ENCODE results near the gene SESTD1. TPM values are rescaled to one million over a fixed set of nuclear protein-coding genes. Genes with fewer than 3 reads are reported as not detected.

SESTD1 gene
- total RNA-seq, 1 experiment from 2014 or later, result 26.9 TPM

GRCh38 chr2:179165356-179166000, 99.2 kb downstream of the SESTD1 start:
- CTCF ChIA-PET, result no interaction called here
- BruUV-seq (replicated peaks), result no TSS peak
- no peaks in the 10 kb centered on the region for H3K9me3 ChIP-seq (ENCODE audit: low read depth, low read length, poor library complexity, severe bottlenecking)

GRCh38 chr2:179141206-179141605, 123.4 kb downstream of the SESTD1 start:
- no peaks in the 10 kb centered on the region for H3K4me1 ChIP-seq (ENCODE audit: insufficient read depth, low read length, poor library complexity, severe bottlenecking)
- H3K4me3 ChIP-seq (ENCODE audit: low read depth, low read length, poor library complexity, severe bottlenecking), result no peak overlapping the region
- H3K27ac ChIP-seq (ENCODE audit: low read depth, low read length, poor library complexity, severe bottlenecking), result no peak overlapping the region
- CTCF ChIA-PET, result no interaction called here
- TF ChIP-seq EZH2 (IDR thresholded peaks at IDR 0.05; ENCODE audit: borderline replicate concordance, low read depth, low read length, poor library complexity, severe bottlenecking), result no peak
- TF ChIP-seq, protein P1, sequence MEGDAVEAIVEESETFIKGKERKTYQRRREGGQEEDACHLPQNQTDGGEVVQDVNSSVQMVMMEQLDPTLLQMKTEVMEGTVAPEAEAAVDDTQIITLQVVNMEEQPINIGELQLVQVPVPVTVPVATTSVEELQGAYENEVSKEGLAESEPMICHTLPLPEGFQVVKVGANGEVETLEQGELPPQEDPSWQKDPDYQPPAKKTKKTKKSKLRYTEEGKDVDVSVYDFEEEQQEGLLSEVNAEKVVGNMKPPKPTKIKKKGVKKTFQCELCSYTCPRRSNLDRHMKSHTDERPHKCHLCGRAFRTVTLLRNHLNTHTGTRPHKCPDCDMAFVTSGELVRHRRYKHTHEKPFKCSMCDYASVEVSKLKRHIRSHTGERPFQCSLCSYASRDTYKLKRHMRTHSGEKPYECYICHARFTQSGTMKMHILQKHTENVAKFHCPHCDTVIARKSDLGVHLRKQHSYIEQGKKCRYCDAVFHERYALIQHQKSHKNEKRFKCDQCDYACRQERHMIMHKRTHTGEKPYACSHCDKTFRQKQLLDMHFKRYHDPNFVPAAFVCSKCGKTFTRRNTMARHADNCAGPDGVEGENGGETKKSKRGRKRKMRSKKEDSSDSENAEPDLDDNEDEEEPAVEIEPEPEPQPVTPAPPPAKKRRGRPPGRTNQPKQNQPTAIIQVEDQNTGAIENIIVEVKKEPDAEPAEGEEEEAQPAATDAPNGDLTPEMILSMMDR (conservative IDR thresholded peaks at IDR 0.05; ENCODE audit: low read depth, low read length), result no peak
- intact Hi-C loops (cut with micrococcal nuclease; ENCODE audit: unreplicated experiment), result no loop called here
- H3K36me3 ChIP-seq (ENCODE audit: insufficient read depth, low read length, poor library complexity, severe bottlenecking), result no peaks in the 10 kb centered on the region
- H3K9me3 ChIP-seq (ENCODE audit: low read depth, low read length, poor library complexity, severe bottlenecking), result no peaks in the 10 kb centered on the region
- no peaks in the 10 kb centered on the region for H3K27me3 ChIP-seq (replicated peaks; ENCODE audit: insufficient read depth, low read depth, low read length, poor library complexity)
- DNase-seq (ENCODE audit: low spot score), result no peak
- no TSS peak for BruUV-seq (replicated peaks)
- POLR2A ChIA-PET (ENCODE audit: low non-redundant PET), result no interaction called here

More at GRCh38 chr2:179165356-179166000, 99.2 kb downstream of the SESTD1 start:
- POLR2A ChIA-PET (ENCODE audit: low non-redundant PET), result no interaction called here
- no peaks in the 10 kb centered on the region for H3K27me3 ChIP-seq (replicated peaks; ENCODE audit: insufficient read depth, low read depth, low read length, poor library complexity)
- H3K4me1 ChIP-seq (ENCODE audit: insufficient read depth, low read length, poor library complexity, severe bottlenecking), result no peaks in the 10 kb centered on the region
- H3K36me3 ChIP-seq (ENCODE audit: insufficient read depth, low read length, poor library complexity, severe bottlenecking), result no peaks in the 10 kb centered on the region
- no peak overlapping the region for H3K4me3 ChIP-seq (ENCODE audit: low read depth, low read length, poor library complexity, severe bottlenecking)
- intact Hi-C loops (cut with micrococcal nuclease; ENCODE audit: unreplicated experiment), result no loop called here
- DNase-seq (ENCODE audit: low spot score), result no peak
- TF ChIP-seq, protein P1 (conservative IDR thresholded peaks at IDR 0.05; ENCODE audit: low read depth, low read length), result no peak
- no peak for TF ChIP-seq EZH2 (IDR thresholded peaks at IDR 0.05; ENCODE audit: borderline replicate concordance, low read depth, low read length, poor library complexity, severe bottlenecking)
- H3K27ac ChIP-seq (ENCODE audit: low read depth, low read length, poor library complexity, severe bottlenecking), result no peak overlapping the region

GRCh38 chr2:179140571-179140970, 124.1 kb downstream of the SESTD1 start:
- H3K36me3 ChIP-seq (ENCODE audit: insufficient read depth, low read length, poor library complexity, severe bottlenecking), result no peaks in the 10 kb centered on the region
- POLR2A ChIA-PET (ENCODE audit: low non-redundant PET), result no interaction called here
- H3K4me1 ChIP-seq (ENCODE audit: insufficient read depth, low read length, poor library complexity, severe bottlenecking), result no peaks in the 10 kb centered on the region
- no peaks in the 10 kb centered on the region for H3K9me3 ChIP-seq (ENCODE audit: low read depth, low read length, poor library complexity, severe bottlenecking)
- H3K4me3 ChIP-seq (ENCODE audit: low read depth, low read length, poor library complexity, severe bottlenecking), result no peak overlapping the region
- no TSS peak for BruUV-seq (replicated peaks)
- TF ChIP-seq EZH2 (IDR thresholded peaks at IDR 0.05; ENCODE audit: borderline replicate concordance, low read depth, low read length, poor library complexity, severe bottlenecking), result no peak
- TF ChIP-seq, protein P1 (conservative IDR thresholded peaks at IDR 0.05; ENCODE audit: low read depth, low read length), result no peak
- CTCF ChIA-PET, result no interaction called here
- intact Hi-C loops (cut with micrococcal nuclease; ENCODE audit: unreplicated experiment), result no loop called here
- no peak overlapping the region for H3K27ac ChIP-seq (ENCODE audit: low read depth, low read length, poor library complexity, severe bottlenecking)
- H3K27me3 ChIP-seq (replicated peaks; ENCODE audit: insufficient read depth, low read depth, low read length, poor library complexity), result no peaks in the 10 kb centered on the region
- DNase-seq (ENCODE audit: low spot score), result no peak

Data from A673 (cell line).